T-cell (primary cell): ENCODE data around the gene MYBL2. TPM values are rescaled to one million over a fixed set of nuclear protein-coding genes. Genes with fewer than 3 reads are reported as not detected.
A peak's percentile ranks its signal among the peaks of the same experiment; 100 is the strongest.

Experiments
- ATAC-seq, 4 experiments: fragments of 200-7000 bp in 3 of 4; fragments of 150-1000 bp in 1 of 4; cut with Tn5 transposase; replicated peaks in 1 of 4; 1 replicate in 3 of 4; 2 replicates in 1 of 4; pipeline ENCODE4 v1.10.0; 2021; ENCODE audit warnings: moderate library complexity in 3 of 4, mild to moderate bottlenecking in 2 of 4, moderate number of reproducible peaks in 1 of 4
- CTCF ChIA-PET, 2 donors: fragments of 300-600 bp; sonication (Branson Sonifier 250); formaldehyde crosslinking; loops; one replicate each; lab custom pipeline; 2022; ENCODE audit warnings: antibody characterized with exemption in 2 of 2; lab: Charles Lee
- POLR2A ChIA-PET, 2 donors: fragments of 300-600 bp; sonication (Branson Sonifier 250); formaldehyde crosslinking; loops; one replicate each; lab custom pipeline; 2022; ENCODE audit warnings: antibody characterized with exemption in 2 of 2; lab: Charles Lee
- DNase-seq, 35 experiments: peaks; one replicate each; pipeline versions ENCODE4 v3.0.0 to v3.0.0-alpha.2; 2013 to 2023
- H3K27ac ChIP-seq: one replicate; pipeline ENCODE4 v1.5.1; 2013; ENCODE audit warnings: low read length
- H3K27me3 ChIP-seq, 2 experiments: replicated peaks in 1 of 2; 1 replicate in 1 of 2; 2 replicates in 1 of 2; pipeline versions ENCODE4 v1.6.1 to v1.7.0; 2013; ENCODE audit warnings: low read length in 1 of 2, mixed read lengths in 1 of 2; ENCODE audit not compliant: control insufficient read depth in 2 of 2, insufficient read depth in 2 of 2; ENCODE audit errors: extremely low read depth in 1 of 2
- H3K36me3 ChIP-seq, 2 donors: 1 replicate in 1 of 2; 2 replicates in 1 of 2; pipeline versions ENCODE4 v1.6.1 to v1.7.0; 2013; ENCODE audit warnings: low read length in 1 of 2; ENCODE audit not compliant: control insufficient read depth in 2 of 2, insufficient read depth in 1 of 2; ENCODE audit errors: extremely low read depth in 1 of 2
- H3K4me1 ChIP-seq, 2 experiments: 1 replicate in 1 of 2; 2 replicates in 1 of 2; pipeline versions ENCODE4 v1.6.1 to v1.7.0; 2013; ENCODE audit warnings: low read length in 2 of 2, mixed read lengths in 1 of 2; ENCODE audit not compliant: insufficient read depth in 2 of 2, control insufficient read depth in 1 of 2; ENCODE audit errors: extremely low read depth in 1 of 2
- H3K4me3 ChIP-seq, 2 donors: 1 replicate in 1 of 2; 2 replicates in 1 of 2; pipeline versions ENCODE4 v1.5.1 to v1.7.0; 2013; ENCODE audit warnings: mild to moderate bottlenecking in 2 of 2, low read length in 1 of 2, moderate library complexity in 1 of 2; ENCODE audit not compliant: control insufficient read depth in 1 of 2; ENCODE audit errors: extremely low read depth in 1 of 2
- H3K9me3 ChIP-seq: 2 replicates; pipeline ENCODE4 v1.7.0; 2013
- H3K27ac Mint-ChIP-seq, 2 donors: one replicate each; pipeline ENCODE4 v1.8.0; 2020 to 2021; ENCODE audit warnings: mild to moderate bottlenecking in 2 of 2, mixed read lengths in 2 of 2
- H3K27me3 Mint-ChIP-seq, 2 donors: one replicate each; pipeline ENCODE4 v1.8.0; 2021 to 2022; ENCODE audit warnings: mixed read lengths in 2 of 2
- H3K36me3 Mint-ChIP-seq: one replicate; pipeline ENCODE4 v1.8.0; 2021; ENCODE audit warnings: mixed read lengths
- H3K4me1 Mint-ChIP-seq, 3 donors: one replicate each; pipeline ENCODE4 v1.8.0; 2020 to 2022; ENCODE audit warnings: mixed read lengths in 3 of 3, mild to moderate bottlenecking in 1 of 3
- H3K4me3 Mint-ChIP-seq, 3 donors: one replicate each; pipeline ENCODE4 v1.8.0; 2020 to 2022; ENCODE audit warnings: mild to moderate bottlenecking in 3 of 3, mixed read lengths in 3 of 3, moderate library complexity in 3 of 3
- H3K9me3 Mint-ChIP-seq, 3 donors: one replicate each; pipeline ENCODE4 v1.8.0; 2020 to 2022; ENCODE audit warnings: mixed read lengths in 3 of 3
- WGBS: methylation state at CpG from one replicate; pipeline ENCODE4 v1.1.5; 2013; ENCODE audit warnings: missing lambda C conversion rate; ENCODE audit not compliant: insufficient coverage; 5-methylcytosine and 5-hydroxymethylcytosine counted together
- total RNA-seq, 35 experiments: library from RNA in 6 of 35; stranded (reverse) in 6 of 35; fragments of 120-200 nt in 1 of 35; gene quantifications; one replicate each; pipeline versions ENCODE4 v1.2.1 to v1.2.4 and lab custom pipeline; 2013 to 2026

MYBL2 gene
- total RNA-seq, 5 donors from 2014 or later (not counting 1 experiment from before 2014, with no cell fraction given) = 1.2 to 3.0 (median 1.4) TPM

DNA sequence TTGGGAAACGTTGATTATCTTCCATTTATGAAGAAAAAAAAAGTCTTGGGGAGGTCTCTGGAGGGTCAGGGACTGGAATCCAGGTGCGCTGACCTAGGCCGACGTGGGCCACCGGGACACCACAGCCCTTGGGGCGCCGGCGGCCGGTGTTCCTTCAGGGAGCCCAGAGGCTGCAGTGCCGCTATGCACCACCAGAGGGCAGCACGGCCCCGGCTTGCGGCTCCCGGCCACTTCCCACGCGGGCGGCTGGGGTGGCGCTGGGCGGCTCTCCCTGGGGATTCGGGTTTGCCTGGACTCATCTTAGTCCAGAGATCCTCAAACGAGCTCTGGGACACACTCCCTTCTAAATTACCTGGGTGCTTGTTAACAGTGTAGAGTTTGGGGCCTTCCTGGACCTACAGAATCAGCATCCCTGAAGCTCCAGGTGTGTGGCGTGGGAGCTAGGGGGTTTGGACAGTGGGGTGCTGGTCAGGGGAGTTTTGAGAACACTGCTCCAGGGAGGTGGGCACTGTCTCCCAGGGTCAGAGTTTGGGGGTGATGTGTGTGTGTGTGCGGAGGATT lies 82.9 kb downstream of the MYBL2 start:
- ChIA-PET POLR2A (interaction anchor here in 1 of 2 donors (0.7 kb wide), 1 partner anchor 340 kb away, joined by 3 read pairs; no protein-coding TSS in a partner anchor), CTCF (interaction anchor here (0.6 to 1.9 kb wide), 6 partner anchors 12 to 342 kb away, joined by 3 to 9 read pairs (median 4); no protein-coding TSS in a partner anchor)
- no peaks in the 10 kb centered on the region for H3K9me3 Mint-ChIP-seq
- 8% methylated on average over 19 of the region's 23 CpGs for WGBS
- peaks cover 32 to 37% (median 33%) of the 10 kb centered on the region in 3 donors for H3K4me1 Mint-ChIP-seq
- H3K9me3 ChIP-seq = no peaks in the 10 kb centered on the region
- H3K4me3 ChIP-seq = no peak overlapping the region
- peaks cover 2 to 37% of the 10 kb centered on the region in 2 experiments for H3K4me1 ChIP-seq
- no peaks in the 10 kb centered on the region for H3K36me3 Mint-ChIP-seq
- H3K27ac ChIP-seq = no peak overlapping the region
- DNase-seq (peak; percentile 35 to 86 (median 72)), ATAC-seq (peak; percentile 76 to 85 (median 79))
- H3K27me3 ChIP-seq = peaks cover 0 to 44% of the 10 kb centered on the region in 2 experiments
- peak overlapping the region in 1 of 3 donors; percentile 17 for H3K4me3 Mint-ChIP-seq
- peaks cover 0 to 2% of the 10 kb centered on the region in 2 donors for H3K36me3 ChIP-seq
- H3K27me3 Mint-ChIP-seq = peaks cover 0 to 15% of the 10 kb centered on the region in 2 donors
- peak overlapping the region in 1 of 2 donors; percentile 44 for H3K27ac Mint-ChIP-seq

DNA sequence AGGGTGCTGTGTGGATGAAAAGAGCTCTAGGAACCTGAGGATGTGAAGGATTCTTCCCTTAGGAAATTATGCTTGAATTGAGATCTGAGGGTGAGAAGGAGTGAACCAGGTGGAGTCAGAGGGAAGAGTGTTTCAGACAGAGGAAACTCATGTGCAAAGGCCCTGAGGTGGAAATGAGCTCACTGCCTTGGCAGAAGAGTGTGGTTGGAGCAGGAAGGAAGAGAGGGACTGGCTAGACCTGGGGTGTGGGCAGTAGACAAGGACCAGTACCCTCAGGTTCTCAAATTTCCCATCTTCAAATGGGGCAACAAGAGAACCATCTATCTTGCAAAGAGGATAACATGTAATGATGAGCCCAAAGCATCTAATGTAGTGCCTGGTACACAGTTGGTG lies 83.9 kb downstream of the MYBL2 start:
- no peaks in the 10 kb centered on the region for H3K9me3 Mint-ChIP-seq
- Histone ChIP-seq H3K27me3 (peaks cover 0 to 39% of the 10 kb centered on the region in 2 experiments), H3K36me3 (peaks cover 0 to 2% of the 10 kb centered on the region in 2 donors), H3K9me3 (no peaks in the 10 kb centered on the region), H3K27ac (no peak overlapping the region), H3K4me1 (peaks cover 2 to 32% of the 10 kb centered on the region in 2 experiments), H3K4me3 (no peak overlapping the region)
- H3K36me3 Mint-ChIP-seq = no peaks in the 10 kb centered on the region
- ChIA-PET CTCF (interaction anchor here (0.6 to 1.9 kb wide), 6 partner anchors 232 to 341 kb away, joined by 3 to 8 read pairs (median 4); no protein-coding TSS in a partner anchor), POLR2A (no interaction called here)
- peak overlapping the region; percentile 1 to 49 for H3K27ac Mint-ChIP-seq
- DNase-seq = no peak
- no peak for ATAC-seq
- peaks cover 0 to 15% of the 10 kb centered on the region in 2 donors for H3K27me3 Mint-ChIP-seq
- H3K4me1 Mint-ChIP-seq = peaks cover 32 to 37% (median 33%) of the 10 kb centered on the region in 3 donors
- peak overlapping the region in 1 of 3 donors; percentile 17 for H3K4me3 Mint-ChIP-seq

DNA sequence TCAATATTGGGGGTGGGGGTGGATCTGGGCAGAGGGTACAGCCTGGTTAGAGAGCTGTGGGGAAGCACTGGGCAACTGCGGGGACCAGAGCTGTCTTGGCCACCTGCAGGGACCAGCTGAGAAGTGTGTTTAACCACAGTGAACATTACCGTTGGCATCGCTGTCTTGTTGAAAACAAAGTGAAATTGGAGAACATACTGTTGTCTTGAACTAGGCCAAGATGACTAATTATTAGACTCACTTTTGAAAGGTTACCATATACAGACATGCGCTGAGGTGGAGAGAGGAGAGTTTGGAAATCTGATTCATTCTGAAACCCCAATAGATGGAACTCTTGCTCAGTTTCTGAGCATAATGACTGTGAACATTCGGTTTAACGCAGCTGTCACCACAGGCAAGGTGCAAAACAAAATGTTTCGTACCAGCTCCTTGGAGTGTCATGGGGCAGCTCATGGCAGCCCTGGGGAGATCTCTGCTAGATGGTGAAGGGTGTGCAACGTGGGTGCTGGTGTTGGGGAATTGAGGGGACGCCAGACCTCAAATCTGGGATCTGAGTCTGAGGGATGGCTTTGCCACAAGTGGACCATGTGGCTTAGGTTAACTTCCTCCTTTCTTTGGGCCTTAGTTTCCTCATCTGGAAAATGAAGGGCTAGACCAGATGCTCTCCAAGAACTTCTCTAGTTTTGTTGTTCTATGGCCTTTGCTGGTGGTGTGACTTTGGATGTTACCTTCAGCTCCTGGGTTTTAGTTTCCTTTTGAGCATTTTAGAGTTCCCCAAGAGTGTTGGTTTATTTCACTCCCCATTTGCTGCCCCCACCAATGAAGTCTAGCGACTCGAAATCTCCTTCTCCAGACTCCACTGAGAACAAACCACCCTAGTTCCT lies 84.5 kb downstream of the MYBL2 start:
- H3K27me3 Mint-ChIP-seq = peaks cover 0 to 13% of the 10 kb centered on the region in 2 donors
- Histone ChIP-seq H3K4me1 (peaks cover 2 to 32% of the 10 kb centered on the region in 2 experiments), H3K27me3 (peaks cover 0 to 39% of the 10 kb centered on the region in 2 experiments), H3K9me3 (no peaks in the 10 kb centered on the region), H3K36me3 (peaks cover 0 to 2% of the 10 kb centered on the region in 2 donors), H3K4me3 (no peak overlapping the region), H3K27ac (no peak overlapping the region)
- no peaks in the 10 kb centered on the region for H3K36me3 Mint-ChIP-seq
- WGBS = 24% methylated on average over 6 of the region's 11 CpGs
- peak overlapping the region; percentile 10 to 19 for H3K27ac Mint-ChIP-seq
- H3K4me1 Mint-ChIP-seq = peaks cover 29 to 33% (median 29%) of the 10 kb centered on the region in 3 donors
- no peaks in the 10 kb centered on the region for H3K9me3 Mint-ChIP-seq
- ATAC-seq = peak in 2 of 4 experiments; percentile 32 to 47
- POLR2A ChIA-PET = interaction anchor here in 1 of 2 donors (0.5 to 0.6 kb wide), 2 partner anchors 94 to 297 kb away, joined by 3 to 5 read pairs; no protein-coding TSS in a partner anchor
- H3K4me3 Mint-ChIP-seq = peak overlapping the region in 1 of 3 donors; percentile 17
- DNase-seq = peak in 1 of 35 experiments; percentile 23
- CTCF ChIA-PET = interaction anchor here (0.6 to 1.9 kb wide), 6 partner anchors 232 to 340 kb away, joined by 3 to 8 read pairs (median 4); no protein-coding TSS in a partner anchor

DNA sequence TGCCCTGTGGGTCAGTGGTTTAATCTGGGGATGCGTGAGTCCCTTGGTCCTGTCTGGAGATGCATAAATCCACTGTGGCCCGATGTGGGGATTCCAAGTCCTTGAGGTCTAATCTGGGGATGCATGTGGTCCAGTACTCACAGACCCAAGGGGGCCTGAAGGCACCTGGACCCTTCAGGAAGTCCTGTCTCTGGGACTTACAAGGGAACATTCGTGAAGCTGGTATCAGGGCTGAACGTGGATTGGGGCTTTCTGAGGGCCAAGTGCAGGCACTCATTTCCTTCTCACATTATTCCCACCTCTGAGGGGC lies 85.1 kb downstream of the MYBL2 start:
- H3K27me3 Mint-ChIP-seq = peaks cover 0 to 11% of the 10 kb centered on the region in 2 donors
- no peak for DNase-seq
- Histone ChIP-seq H3K36me3 (no peaks in the 10 kb centered on the region), H3K4me1 (peaks cover 2 to 32% of the 10 kb centered on the region in 2 experiments), H3K4me3 (no peak overlapping the region), H3K27me3 (peaks cover 0 to 36% of the 10 kb centered on the region in 2 experiments), H3K9me3 (no peaks in the 10 kb centered on the region), H3K27ac (no peak overlapping the region)
- ChIA-PET POLR2A (no interaction called here), CTCF (interaction anchor here in 1 of 2 donors (0.6 kb wide), 1 partner anchor 341 kb away, joined by 4 read pairs; no protein-coding TSS in a partner anchor)
- H3K4me3 Mint-ChIP-seq = peak overlapping the region in 1 of 3 donors; percentile 1
- WGBS = 41% methylated on average over 2 of the region's 4 CpGs
- H3K4me1 Mint-ChIP-seq = peaks cover 27 to 31% (median 29%) of the 10 kb centered on the region in 3 donors
- no peaks in the 10 kb centered on the region for H3K9me3 Mint-ChIP-seq
- no peaks in the 10 kb centered on the region for H3K36me3 Mint-ChIP-seq
- H3K27ac Mint-ChIP-seq = peak overlapping the region; percentile 10 to 28
- no peak for ATAC-seq

DNA sequence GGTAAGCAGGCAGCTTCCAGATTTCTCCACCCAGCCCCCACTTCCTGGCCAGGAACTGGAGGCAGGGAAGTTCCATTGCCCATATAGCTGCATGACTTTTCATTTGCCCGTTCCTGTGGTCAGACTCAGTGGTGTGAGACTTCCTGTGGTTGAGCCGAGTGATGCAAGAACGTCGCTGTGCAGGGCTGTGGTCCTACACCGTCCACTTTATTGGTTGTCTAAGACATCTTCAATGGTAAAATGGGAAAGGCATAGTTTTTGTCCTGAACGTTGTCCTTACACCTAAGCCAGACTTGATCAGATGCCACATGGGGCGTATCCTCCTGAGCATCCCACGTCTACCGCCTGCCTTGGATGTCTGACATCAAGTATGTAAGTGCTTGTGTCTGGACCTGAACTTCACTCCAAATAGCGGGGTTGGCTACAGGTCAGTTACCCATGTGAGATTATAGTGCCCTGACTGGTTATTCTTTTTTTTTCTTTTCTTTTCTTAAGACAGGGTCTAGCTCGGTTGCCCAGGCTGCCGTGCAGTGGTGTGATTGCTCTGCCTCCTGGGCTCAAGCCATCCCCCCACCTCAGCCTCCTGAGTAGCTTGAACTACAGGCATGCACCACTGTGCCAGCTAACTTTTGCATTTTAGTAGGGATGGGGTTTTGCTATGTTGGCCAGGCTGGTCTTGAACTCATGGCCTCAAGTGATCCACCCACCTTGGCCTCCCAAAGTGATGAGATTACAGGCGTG lies 85.8 kb downstream of the MYBL2 start:
- Histone ChIP-seq H3K36me3 (no peaks in the 10 kb centered on the region), H3K9me3 (no peaks in the 10 kb centered on the region), H3K27me3 (peaks cover 0 to 36% of the 10 kb centered on the region in 2 experiments), H3K27ac (no peak overlapping the region), H3K4me3 (no peak overlapping the region), H3K4me1 (peaks cover 2 to 32% of the 10 kb centered on the region in 2 experiments)
- peak in 8 of 35 experiments; percentile 10 to 47 (median 16) for DNase-seq
- WGBS = 74% methylated on average over 4 of the region's 13 CpGs
- ChIA-PET CTCF (interaction anchor here in 1 of 2 donors (0.6 kb wide), 1 partner anchor 341 kb away, joined by 4 read pairs; no protein-coding TSS in a partner anchor), POLR2A (no interaction called here)
- Mint-ChIP-seq H3K4me3 (peak overlapping the region in 1 of 3 donors; percentile 1), H3K27ac (no peak overlapping the region), H3K36me3 (no peaks in the 10 kb centered on the region), H3K27me3 (peaks cover 0 to 11% of the 10 kb centered on the region in 2 donors), H3K9me3 (no peaks in the 10 kb centered on the region), H3K4me1 (peaks cover 27 to 31% (median 29%) of the 10 kb centered on the region in 3 donors)
- no peak for ATAC-seq
